NT2/D1 (cell line): ENCODE measurements around the gene TXN2.

Experiments used
- DNase-seq: peaks from one replicate; pipeline ENCODE4 v3.0.0-alpha.2; 2011; ENCODE audit warnings: low read depth, low spot score
- H3K27me3 ChIP-seq: 2 replicates; pipeline ENCODE4 v1.6.0; 2011; ENCODE audit warnings: mild to moderate bottlenecking; ENCODE audit not compliant: insufficient read length, insufficient read depth
- H3K36me3 ChIP-seq: 2 replicates; pipeline ENCODE4 v1.6.1; 2011; ENCODE audit warnings: mild to moderate bottlenecking, low read length, mixed read lengths; ENCODE audit not compliant: insufficient read depth, insufficient read length
- H3K4me1 ChIP-seq: 2 replicates; pipeline ENCODE4 v1.5.1; 2011; ENCODE audit not compliant: insufficient read depth, insufficient read length
- H3K4me3 ChIP-seq: 2 replicates; pipeline ENCODE4 v1.5.1; 2011; ENCODE audit warnings: low read depth; ENCODE audit not compliant: insufficient read length
- H3K9ac ChIP-seq: 2 replicates; pipeline ENCODE4 v1.6.0; 2011; ENCODE audit warnings: low read depth; ENCODE audit not compliant: insufficient read length
- H3K9me3 ChIP-seq: 2 replicates; pipeline ENCODE4 v1.5.1; 2011; ENCODE audit warnings: mild to moderate bottlenecking, low read length; ENCODE audit not compliant: insufficient read depth
- SUZ12 ChIP-seq: IDR thresholded peaks from 2 replicates; pipeline ENCODE4 v1.6.1; 2011; ENCODE audit not compliant: insufficient read length, insufficient read depth; ENCODE audit errors: extremely low read depth
- YY1 ChIP-seq: IDR thresholded peaks from 2 replicates; pipeline ENCODE4 v1.6.1; 2011; ENCODE audit not compliant: insufficient read length, insufficient read depth
- ZNF274 ChIP-seq: IDR thresholded peaks from 2 replicates; pipeline ENCODE4 v1.6.1; 2011; ENCODE audit warnings: mild to moderate bottlenecking, low read depth, low read length

TXN2 gene

DNA sequence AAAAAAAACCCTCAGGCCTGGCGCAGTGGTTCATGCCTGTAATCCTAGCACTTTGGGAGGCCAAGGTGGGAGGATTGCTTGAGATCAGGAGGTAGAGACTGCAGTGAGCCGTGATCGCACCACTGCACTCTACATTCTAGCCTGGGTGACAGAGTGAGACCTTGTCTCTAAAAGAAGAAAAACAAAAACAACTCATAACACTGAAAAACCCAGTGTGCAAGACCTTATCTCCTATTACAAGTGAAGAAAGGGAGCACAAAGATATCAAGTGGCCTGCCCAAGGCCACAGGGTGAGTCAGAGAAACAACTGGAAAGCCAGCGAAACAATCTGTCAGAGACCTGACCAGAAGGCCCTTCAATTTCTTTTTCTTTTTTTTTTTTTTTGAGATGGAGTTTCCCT lies 2.5 kb downstream of the TXN2 start:
- peaks cover 45% of the 10 kb centered on the region for H3K36me3 ChIP-seq
- TF ChIP-seq SUZ12 = no peak
- TF ChIP-seq YY1 = no peak
- TF ChIP-seq ZNF274 = no peak
- no peaks in the 10 kb centered on the region for H3K9me3 ChIP-seq
- H3K27me3 ChIP-seq = no peaks in the 10 kb centered on the region
- no peak for DNase-seq
- no peak overlapping the region for H3K4me3 ChIP-seq
- H3K9ac ChIP-seq = no peak overlapping the region
- peaks cover 3% of the 10 kb centered on the region for H3K4me1 ChIP-seq

GRCh38 chr22:36475341-36475740 lies 6.1 kb downstream of the TXN2 start:
- Histone ChIP-seq H3K9me3 (no peaks in the 10 kb centered on the region), H3K4me3 (no peak overlapping the region), H3K27me3 (no peaks in the 10 kb centered on the region), H3K36me3 (peaks cover 62% of the 10 kb centered on the region), H3K4me1 (peaks cover 1% of the 10 kb centered on the region), H3K9ac (no peak overlapping the region)
- no peak for TF ChIP-seq ZNF274
- TF ChIP-seq YY1 = no peak
- no peak for TF ChIP-seq SUZ12
- DNase-seq = no peak

DNA sequence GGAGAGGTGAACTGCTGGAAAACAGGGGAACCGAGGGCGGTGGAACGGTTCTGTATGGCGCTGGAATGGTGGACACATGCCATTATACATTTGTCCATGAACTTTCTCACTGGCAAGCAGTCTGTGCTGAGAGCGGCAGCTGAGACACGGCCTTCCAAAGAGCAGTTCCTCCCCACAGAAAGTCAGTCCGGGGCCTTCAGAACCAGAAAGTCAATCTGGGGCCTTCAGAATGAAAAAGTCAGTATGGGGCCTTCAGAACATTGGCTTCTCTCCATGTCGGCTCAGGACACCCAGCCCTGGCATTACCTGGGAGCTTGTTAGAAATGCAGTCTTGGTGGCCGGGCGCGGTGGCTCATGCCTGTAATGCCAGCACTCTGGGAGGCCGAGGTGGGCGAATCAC lies 8.8 kb downstream of the TXN2 start:
- TF ChIP-seq ZNF274 = no peak
- TF ChIP-seq SUZ12 = no peak
- TF ChIP-seq YY1 = no peak
- DNase-seq = no peak
- no peak overlapping the region for H3K4me3 ChIP-seq
- peaks cover 4% of the 10 kb centered on the region for H3K4me1 ChIP-seq
- H3K9ac ChIP-seq = no peak overlapping the region
- peaks cover 56% of the 10 kb centered on the region for H3K36me3 ChIP-seq
- H3K27me3 ChIP-seq = no peaks in the 10 kb centered on the region
- no peaks in the 10 kb centered on the region for H3K9me3 ChIP-seq

DNA sequence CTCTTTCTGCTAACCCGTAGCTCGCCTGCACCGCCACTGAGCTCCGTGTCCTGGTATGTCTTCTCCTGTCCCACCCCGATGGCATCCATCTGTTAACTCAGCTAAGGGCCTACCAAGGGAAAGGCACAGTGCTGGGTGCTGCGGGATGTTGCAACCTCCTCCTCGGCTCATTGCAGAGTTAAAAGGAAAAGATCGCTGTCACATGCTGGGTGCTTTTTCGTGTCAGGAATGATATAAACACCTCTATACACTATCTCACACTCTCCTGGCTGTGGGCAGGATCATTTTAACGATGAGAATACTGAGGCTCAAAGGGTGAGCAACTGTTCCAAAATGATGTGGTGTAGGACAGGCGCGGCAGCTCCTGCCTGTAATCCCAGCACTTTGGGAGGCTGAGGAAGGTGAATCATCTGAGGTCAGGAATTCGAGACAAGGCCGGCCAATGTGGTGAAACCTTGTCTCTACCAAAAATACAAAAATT lies 10.1 kb downstream of the TXN2 start:
- Histone ChIP-seq H3K9ac (peak overlapping the region; percentile 32), H3K9me3 (no peaks in the 10 kb centered on the region), H3K27me3 (no peaks in the 10 kb centered on the region), H3K36me3 (peaks cover 61% of the 10 kb centered on the region), H3K4me1 (peaks cover 4% of the 10 kb centered on the region), H3K4me3 (no peak overlapping the region)
- TF ChIP-seq ZNF274 (no peak), SUZ12 (no peak), YY1 (no peak)
- no peak for DNase-seq

GRCh38 chr22:36470994-36471331 lies 10.5 kb downstream of the TXN2 start:
- Histone ChIP-seq H3K36me3 (peaks cover 62% of the 10 kb centered on the region), H3K27me3 (no peaks in the 10 kb centered on the region), H3K4me1 (peaks cover 5% of the 10 kb centered on the region), H3K9ac (no peak overlapping the region), H3K9me3 (no peaks in the 10 kb centered on the region), H3K4me3 (no peak overlapping the region)
- TF ChIP-seq YY1 (no peak), SUZ12 (no peak)
- no peak for DNase-seq

DNA sequence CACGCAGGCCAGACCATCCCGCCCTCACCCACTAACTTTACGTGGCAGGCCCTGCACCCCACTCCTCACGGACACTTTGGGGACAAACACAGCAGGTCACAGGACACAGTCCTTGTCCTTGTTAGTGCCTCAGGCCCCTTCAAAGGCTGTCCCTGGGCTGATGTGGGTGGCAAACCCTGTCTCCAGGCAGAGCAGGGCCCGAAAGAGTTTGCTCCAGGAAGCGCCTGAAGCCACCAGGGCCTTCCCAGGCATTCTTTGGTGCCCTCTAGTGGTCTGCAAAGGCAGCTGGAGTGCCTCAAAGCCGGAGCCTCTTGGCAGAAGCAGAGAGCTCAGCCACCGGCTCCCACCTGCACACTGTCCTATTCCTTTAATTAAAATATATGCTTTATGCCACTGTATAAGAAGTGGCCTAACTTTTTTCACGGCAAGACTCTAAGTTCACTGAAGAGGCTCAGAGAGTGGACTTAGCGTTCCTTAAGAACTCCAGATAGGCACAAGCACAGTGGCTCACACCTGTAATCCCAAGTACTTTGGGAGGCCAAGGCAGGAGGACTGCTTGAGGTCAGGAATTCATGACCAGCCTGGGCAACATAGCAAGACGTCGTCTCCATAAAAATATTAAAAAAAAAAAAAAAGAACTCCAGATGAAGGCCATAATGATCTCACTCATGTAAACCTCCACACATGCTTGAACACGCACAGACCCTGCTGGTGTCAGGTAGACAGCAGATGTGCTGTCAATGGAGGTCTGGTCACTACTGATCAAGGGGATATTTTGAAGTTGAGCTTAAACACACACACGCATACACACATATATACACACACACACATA lies 11.1 kb downstream of the TXN2 start:
- TF ChIP-seq YY1 (no peak), SUZ12 (no peak), ZNF274 (no peak)
- peaks cover 60% of the 10 kb centered on the region for H3K36me3 ChIP-seq
- H3K9ac ChIP-seq = peak overlapping the region; percentile 63
- DNase-seq = peak; percentile 68
- no peak overlapping the region for H3K4me3 ChIP-seq
- H3K9me3 ChIP-seq = no peaks in the 10 kb centered on the region
- no peaks in the 10 kb centered on the region for H3K27me3 ChIP-seq
- peaks cover 6% of the 10 kb centered on the region for H3K4me1 ChIP-seq

- Histone ChIP-seq H3K9me3 (no peaks in the 10 kb centered on the region), H3K36me3 (peaks cover 51% of the 10 kb centered on the region), H3K4me3 (no peak overlapping the region), H3K4me1 (peaks cover 7% of the 10 kb centered on the region), H3K9ac (no peak overlapping the region), H3K27me3 (no peaks in the 10 kb centered on the region)
- TF ChIP-seq ZNF274 (no peak), YY1 (no peak), SUZ12 (no peak)
- no peak for DNase-seq
Measured at GRCh38 chr22:36469094-36469710, 12.2 kb downstream of the TXN2 start.
